Motor neuron (in vitro differentiated cells): ENCODE data around the gene ZDHHC14. TPM values are rescaled to one million over a fixed set of nuclear protein-coding genes. Genes with fewer than 3 reads are reported as not detected.

Experiments used
- ATAC-seq, 8 experiments: fragments of 200-7000 bp; cut with Tn5 transposase; replicated peaks in 6 of 8; 2 replicates each; pipeline ENCODE4 v1.8.0; 2021; ENCODE audit warnings: mild to moderate bottlenecking in 8 of 8, moderate library complexity in 8 of 8
- H3K27ac ChIP-seq, 2 donors: fragments of 250-450 bp; sonication (Bioruptor Pico); 2 replicates each; pipeline ENCODE4 v1.9.0; 2021; ENCODE audit warnings: antibody characterized with exemption in 2 of 2, mild to moderate bottlenecking in 2 of 2, moderate library complexity in 1 of 2
- H3K4me1 ChIP-seq, 2 donors: fragments of 250-450 bp; sonication (Bioruptor Pico); replicated peaks in 1 of 2; 2 replicates each; pipeline ENCODE4 v1.6.1; 2021; ENCODE audit warnings: antibody characterized with exemption in 2 of 2, mild to moderate bottlenecking in 2 of 2, moderate library complexity in 1 of 2
- H3K4me3 ChIP-seq, 5 donors: fragments of 250-450 bp; sonication (Bioruptor Pico); 2 replicates each; pipeline ENCODE4 v1.9.0; 2021; ENCODE audit warnings: antibody characterized with exemption in 5 of 5, mild to moderate bottlenecking in 5 of 5, moderate library complexity in 4 of 5
- WGBS, 10 experiments: fragments of 450-650 bp; shearing (Covaris generic); methylation state at CpG; one replicate each; pipeline ENCODE4 v1.0.0; 2022; 5-methylcytosine and 5-hydroxymethylcytosine counted together
- in situ Hi-C, 9 experiments: fragments of 400-800 bp; cut with MboI; loops; one replicate each; pipeline ENCODE4 v1.15.0; 2021; ENCODE audit warnings: low sequenced_read_pairs in 9 of 9, low pct_unique_long_range_greater_than_20kb in 2 of 9; ENCODE audit not compliant: unreplicated experiment in 9 of 9
- total RNA-seq, 8 experiments: library from RNA; unstranded; fragments of 300-600 nt; gene quantifications; 2 replicates each; pipeline versions ENCODE4 v1.2.3 to v1.2.4, GENCODE V29; 2022

Gene ZDHHC14
- total RNA-seq, 8 experiments from 2014 or later, result 2.9 to 22.7 (median 3.7) TPM

DNA sequence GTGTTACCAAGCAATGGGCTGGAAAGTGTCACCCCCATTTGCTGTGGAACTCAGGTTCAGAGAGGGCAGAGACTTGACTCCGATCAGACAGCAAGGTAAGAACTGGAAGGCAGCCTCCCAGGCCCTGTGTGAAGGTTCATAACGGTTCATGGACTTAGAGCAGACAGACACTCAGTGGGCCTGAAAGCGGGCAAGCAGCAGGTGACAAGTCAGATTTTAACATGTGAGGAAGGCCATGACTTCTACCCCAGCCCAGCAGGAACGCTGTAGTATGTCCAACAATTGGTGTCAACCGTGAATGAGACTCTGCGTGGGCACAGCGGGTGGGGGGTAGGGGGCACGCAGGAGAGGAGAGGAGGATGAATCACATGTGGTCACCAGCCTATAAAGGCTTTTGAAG, 224.5 kb downstream of the ZDHHC14 start:
- Histone ChIP-seq H3K27ac (no peak overlapping the region), H3K4me3 (no peak overlapping the region), H3K4me1 (peaks cover 5 to 10% of the 10 kb centered on the region in 2 donors)
- 57 to 100% (median 85%) methylated on average over 1 to 6 of the region's 8 CpGs; no CpG with 5 or more reads in 2 of the 10 experiments for WGBS, 10 experiments
- in situ Hi-C loops, result no loop called here
- ATAC-seq, result no peak

DNA sequence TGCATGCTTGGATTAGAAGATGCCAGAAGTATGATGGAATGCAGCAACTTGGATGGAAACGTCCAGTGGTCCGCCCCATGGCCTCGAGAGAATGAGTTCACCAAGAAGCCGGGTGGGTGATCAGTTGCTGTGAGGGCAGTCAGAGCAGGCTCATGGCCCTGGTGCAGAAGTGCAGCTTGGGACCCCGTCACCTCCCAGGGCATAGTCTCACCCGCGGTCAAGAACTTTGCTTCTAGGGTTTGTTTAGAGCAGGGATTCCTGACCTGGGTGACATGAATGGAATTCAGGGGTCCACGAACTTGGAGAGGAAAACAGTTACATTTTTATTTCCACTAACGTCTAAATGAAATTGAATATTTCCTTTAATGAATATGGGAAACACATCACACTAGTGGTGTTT, 225.5 kb downstream of the ZDHHC14 start:
- Histone ChIP-seq H3K4me3 (no peak overlapping the region), H3K4me1 (peaks cover 5 to 10% of the 10 kb centered on the region in 2 donors), H3K27ac (no peak overlapping the region)
- no peak for ATAC-seq
- WGBS, 10 experiments, result 40 to 93% (median 82%) methylated on average over 1 to 7 of the region's 9 CpGs; no CpG with 5 or more reads in 2 of the 10 experiments
- in situ Hi-C loops, result no loop called here

GRCh38 chr6:157607317-157608109, 226.5 kb downstream of the ZDHHC14 start:
- Histone ChIP-seq H3K4me1 (peaks cover 5 to 10% of the 10 kb centered on the region in 2 donors), H3K27ac (no peak overlapping the region), H3K4me3 (no peak overlapping the region)
- WGBS, 10 experiments, result 17 to 71% (median 52%) methylated on average over 1 to 11 of the region's 12 CpGs
- ATAC-seq, result no peak
- in situ Hi-C loops, result no loop called here

DNA sequence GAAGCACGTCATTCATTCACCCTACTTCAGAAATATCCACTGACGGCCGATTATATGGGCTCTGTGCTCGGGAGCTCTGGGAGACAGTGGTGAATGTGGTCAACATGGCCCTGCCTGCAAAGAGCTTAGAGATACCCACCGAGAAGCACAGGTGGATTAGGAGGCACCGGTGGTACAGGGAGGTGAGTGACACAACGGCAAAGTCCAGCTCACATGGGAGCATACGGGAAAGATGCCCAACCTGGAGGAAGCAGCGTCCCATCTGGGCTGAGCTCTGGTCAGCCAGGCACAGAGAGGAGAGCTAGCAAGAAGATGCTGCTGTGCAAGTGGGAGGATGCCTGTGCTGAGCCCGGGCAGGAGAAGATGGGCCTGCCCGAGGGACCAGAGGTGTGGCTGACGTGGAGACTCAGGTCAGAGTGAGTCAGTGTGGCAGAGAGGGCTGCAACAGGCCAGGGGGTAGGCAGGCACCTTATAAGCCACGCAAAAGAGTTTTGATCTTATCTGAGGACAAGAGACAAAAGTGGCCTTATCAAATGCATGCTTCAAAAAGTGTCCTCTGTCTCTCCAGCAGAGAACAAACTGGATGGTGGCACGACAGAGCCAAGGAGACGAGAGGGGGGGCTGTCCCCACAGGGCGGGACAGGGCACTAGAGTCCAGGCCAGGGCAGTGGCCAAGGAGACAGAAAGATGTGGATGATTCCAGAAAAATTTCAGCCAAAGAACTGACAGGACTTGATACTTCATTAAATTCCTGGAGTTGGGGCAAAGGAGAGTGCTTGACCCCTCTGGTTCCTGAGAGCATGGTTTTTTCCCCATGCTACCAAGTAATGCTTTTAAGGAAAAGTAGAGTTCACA, 227.5 kb downstream of the ZDHHC14 start:
- Histone ChIP-seq H3K4me1 (peaks cover 5 to 10% of the 10 kb centered on the region in 2 donors), H3K4me3 (no peak overlapping the region), H3K27ac (no peak overlapping the region)
- in situ Hi-C loops, result no loop called here
- ATAC-seq, result no peak
- 75 to 100% (median 98%) methylated on average over 1 to 8 of the region's 16 CpGs; no CpG with 5 or more reads in 2 of the 10 experiments for WGBS, 10 experiments

GRCh38 chr6:157609117-157609516, 228.1 kb downstream of the ZDHHC14 start:
- in situ Hi-C loops, result no loop called here
- ATAC-seq, result no peak

GRCh38 chr6:157609556-157609955, 228.6 kb downstream of the ZDHHC14 start:
- WGBS, 10 experiments, result 93 to 100% (median 100%) methylated on average over 1 to 3 of the region's 3 CpGs; no CpG with 5 or more reads in 7 of the 10 experiments

More at GRCh38 chr6:157609117-157609516, 228.1 kb downstream of the ZDHHC14 start:
- peaks cover 5 to 10% of the 10 kb centered on the region in 2 donors for H3K4me1 ChIP-seq
- H3K27ac ChIP-seq, result no peak overlapping the region
- no peak overlapping the region for H3K4me3 ChIP-seq
- 52 to 100% (median 90%) methylated on average over 1 to 6 of the region's 6 CpGs; no CpG with 5 or more reads in 3 of the 10 experiments for WGBS, 10 experiments

GRCh38 chr6:157610451-157610999, 229.5 kb downstream of the ZDHHC14 start:
- H3K27ac ChIP-seq, result no peak overlapping the region
- no peak for ATAC-seq
- in situ Hi-C loops, result no loop called here
- WGBS, 10 experiments, result 60 to 100% (median 78%) methylated on average over 1 to 5 of the region's 9 CpGs; no CpG with 5 or more reads in 1 of the 10 experiments
- H3K4me3 ChIP-seq, result no peak overlapping the region
- peaks cover 5 to 15% of the 10 kb centered on the region in 2 donors for H3K4me1 ChIP-seq

More at GRCh38 chr6:157609556-157609955, 228.6 kb downstream of the ZDHHC14 start:
- in situ Hi-C loops, result no loop called here
- Histone ChIP-seq H3K4me3 (no peak overlapping the region), H3K27ac (no peak overlapping the region), H3K4me1 (peaks cover 5 to 10% of the 10 kb centered on the region in 2 donors)
- ATAC-seq, result no peak

DNA sequence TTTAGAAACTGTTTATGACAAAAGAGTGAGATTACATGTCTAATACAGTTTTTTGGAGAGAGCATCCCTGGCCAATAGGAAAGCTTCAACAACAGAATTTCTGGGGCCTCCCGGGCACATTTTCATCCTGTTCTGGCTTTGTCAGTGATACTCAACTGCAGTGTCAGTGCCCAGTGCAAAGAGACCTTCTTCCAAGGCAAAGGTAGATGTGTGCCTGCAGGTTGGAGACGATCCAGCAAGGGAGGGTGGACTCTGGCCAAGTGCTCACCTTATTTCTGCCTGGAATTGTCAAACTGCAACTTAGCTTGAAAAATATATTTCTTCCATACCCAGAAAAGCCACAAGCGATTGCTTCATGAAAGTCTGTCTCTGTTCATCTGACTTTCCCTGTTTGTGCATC, 230.4 kb downstream of the ZDHHC14 start:
- no peak for ATAC-seq
- H3K27ac ChIP-seq, result no peak overlapping the region
- WGBS, 10 experiments, result 83 to 100% (median 90%) methylated on average over 1 to 3 of the region's 3 CpGs; no CpG with 5 or more reads in 5 of the 10 experiments
- in situ Hi-C loops, result no loop called here
- H3K4me1 ChIP-seq, result peaks cover 5 to 15% of the 10 kb centered on the region in 2 donors
- no peak overlapping the region for H3K4me3 ChIP-seq

DNA sequence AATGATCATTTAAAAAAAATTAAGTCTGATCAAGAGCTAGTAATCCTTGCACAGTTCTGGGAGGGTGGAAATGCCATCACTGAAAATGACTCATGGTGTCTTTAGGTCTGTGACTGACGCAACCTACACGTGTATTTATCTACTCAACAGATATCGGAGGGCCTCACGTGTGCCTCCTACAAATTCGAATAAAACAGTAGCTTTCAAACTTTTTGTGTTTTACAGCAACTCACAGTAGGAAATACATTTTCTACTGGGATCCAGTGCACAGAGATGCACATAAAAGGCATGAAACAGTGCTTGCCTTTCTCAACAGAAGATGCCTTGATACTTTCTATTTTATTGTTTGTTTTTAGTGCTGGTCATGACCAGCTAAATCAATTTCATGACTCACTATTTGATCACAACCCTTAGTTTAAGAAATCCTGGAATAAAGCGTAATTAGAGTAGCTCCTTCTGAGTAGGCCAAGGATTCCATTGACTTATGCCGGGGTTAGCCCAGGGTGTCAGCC, 232.1 kb downstream of the ZDHHC14 start:
- peak in 7 of 8 experiments; percentile 47 to 96 (median 89) for ATAC-seq
- 20 to 100% (median 67%) methylated on average over 1 to 7 of the region's 7 CpGs; no CpG with 5 or more reads in 2 of the 10 experiments for WGBS, 10 experiments
- in situ Hi-C loops, result no loop called here
- Histone ChIP-seq H3K4me3 (no peak overlapping the region), H3K27ac (no peak overlapping the region), H3K4me1 (peaks cover 0 to 4% of the 10 kb centered on the region in 2 donors)

GRCh38 chr6:157614026-157614568, 233.1 kb downstream of the ZDHHC14 start:
- in situ Hi-C loops, result no loop called here
- Histone ChIP-seq H3K4me3 (no peak overlapping the region), H3K27ac (no peak overlapping the region), H3K4me1 (peaks cover 0 to 4% of the 10 kb centered on the region in 2 donors)
- ATAC-seq, result no peak
- 60 to 100% (median 92%) methylated on average over 1 to 4 of the region's 5 CpGs; no CpG with 5 or more reads in 3 of the 10 experiments for WGBS, 10 experiments

GRCh38 chr6:157615420-157615769, 234.4 kb downstream of the ZDHHC14 start:
- peak in 1 of 8 experiments; percentile 14 for ATAC-seq
- H3K4me1 ChIP-seq, result peaks cover 0 to 4% of the 10 kb centered on the region in 2 donors
- WGBS, 10 experiments, result 82 to 100% (median 93%) methylated on average over 1 to 4 of the region's 4 CpGs; no CpG with 5 or more reads in 2 of the 10 experiments
- in situ Hi-C loops, result no loop called here
- no peak overlapping the region for H3K4me3 ChIP-seq
- H3K27ac ChIP-seq, result no peak overlapping the region

GRCh38 chr6:157615951-157616350, 235.0 kb downstream of the ZDHHC14 start:
- Histone ChIP-seq H3K27ac (no peak overlapping the region), H3K4me3 (no peak overlapping the region), H3K4me1 (peaks cover 0 to 4% of the 10 kb centered on the region in 2 donors)
- 78 to 100% (median 100%) methylated on average over 1 to 2 of the region's 4 CpGs; no CpG with 5 or more reads in 3 of the 10 experiments for WGBS, 10 experiments
- ATAC-seq, result no peak
- in situ Hi-C loops, result no loop called here
